OCI-LY7 (cell line): ENCODE results near the gene SUSD3.

Source experiments
- CTCF ChIP-seq: fragments of 200-600 bp; sonication (generic); conservative IDR thresholded peaks from 2 replicates; pipeline ENCODE4 v1.5.1; 2014; ENCODE audit warnings: mild to moderate bottlenecking, antibody characterized with exemption, low read length, moderate library complexity, mixed read lengths
- EZH2phosphoT487 ChIP-seq: fragments of 200-600 bp; sonication (generic); IDR thresholded peaks from 2 replicates; pipeline ENCODE4 v1.6.1; 2018; ENCODE audit warnings: low read depth, borderline replicate concordance, mild to moderate bottlenecking, mixed run types, antibody characterized with exemption, low read length, moderate library complexity, mixed read lengths

DNA sequence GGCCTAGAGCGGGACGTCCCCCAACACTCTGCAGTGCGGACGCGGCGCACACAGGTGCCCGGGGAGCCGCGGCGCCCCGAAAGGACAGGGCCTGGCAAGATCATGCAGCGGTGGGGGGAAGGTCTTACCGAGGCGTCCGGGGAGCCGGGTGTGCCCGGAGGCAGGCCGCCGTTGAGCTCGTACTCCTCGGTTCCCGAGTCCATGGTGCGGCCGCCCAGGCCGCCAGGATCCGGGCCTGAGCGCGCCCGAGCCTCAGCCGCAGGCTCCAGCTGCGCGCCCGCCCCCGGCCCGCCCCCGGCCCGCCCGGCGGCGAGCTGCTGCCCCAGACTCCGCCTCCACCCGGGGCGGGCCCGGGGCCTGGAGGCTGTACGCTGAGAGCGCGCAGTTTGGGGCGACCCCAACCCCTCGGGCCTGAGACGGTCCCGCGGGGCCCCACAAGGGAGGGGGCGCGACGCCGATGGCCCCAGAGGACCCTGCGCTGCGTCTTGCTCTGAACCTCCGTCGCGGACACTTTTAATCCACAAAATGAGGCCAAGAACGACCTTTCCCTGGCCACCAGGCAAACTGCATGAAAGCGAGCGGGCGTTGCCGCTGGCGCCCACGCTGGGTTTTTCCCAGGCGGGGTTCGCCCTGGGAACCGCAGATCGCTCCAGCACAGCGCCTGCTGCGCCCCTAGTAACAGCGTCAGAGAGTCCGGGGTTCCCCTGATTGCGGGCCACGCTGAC lies 75.7 kb downstream of the SUSD3 start, which contains the start of gene NINJ1:
- TF ChIP-seq CTCF (no peak), EZH2phosphoT487 (no peak)
